ENCODE results near the gene GLO1. TPM values are rescaled to one million over a fixed set of nuclear protein-coding genes. Genes with fewer than 3 reads are reported as not detected.
A peak's percentile ranks its signal among the peaks of the same experiment; 100 is the strongest.

GLO1 gene
- polyA plus RNA-seq, 3 donors: 22.9 to 84.1 (median 39.5) TPM

DNA sequence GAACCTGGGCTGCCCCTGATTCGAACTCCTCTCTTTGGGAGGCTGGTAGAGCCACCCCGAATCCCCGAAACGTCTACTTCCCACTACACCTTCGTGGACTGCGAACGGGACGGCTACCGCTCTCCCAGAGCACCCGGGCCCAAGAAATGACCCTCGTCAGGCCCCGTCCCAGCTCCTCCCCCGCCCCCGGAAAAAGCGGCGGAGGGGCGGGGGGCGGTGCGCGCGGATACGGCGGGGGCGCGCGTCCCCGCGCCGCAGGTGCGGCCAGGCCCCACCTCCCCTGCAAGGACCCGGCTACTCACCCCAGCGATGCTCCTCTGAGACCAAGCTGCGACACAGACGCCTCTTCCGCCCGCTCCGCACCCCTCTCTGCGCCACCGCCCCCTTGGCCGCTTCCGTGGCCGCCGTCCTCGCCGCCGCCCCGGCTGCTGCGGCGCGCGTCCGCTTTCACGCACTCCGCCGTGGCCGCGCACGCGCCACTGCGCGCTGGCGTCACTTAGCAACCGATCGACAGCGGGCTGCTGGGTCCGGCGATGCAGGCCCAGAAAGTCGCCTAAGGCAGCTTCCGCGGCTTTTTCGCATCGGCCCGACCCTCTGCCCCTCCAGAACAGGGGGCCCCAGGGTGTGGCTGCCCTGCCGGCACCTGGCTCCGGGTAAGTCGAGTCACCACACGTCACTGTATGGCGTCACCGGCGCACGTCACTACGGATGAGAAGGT lies 63.3 kb downstream of the GLO1 start, which contains the start of gene BTBD9:
Gene BTBD9 (minus strand): TSS at position 432 of the 718 bp plus-strand sequence.
- H3K27ac ChIP-seq (ENCODE audit: low read depth, low read length): peak within 1 kb of the TSS; percentile 89
- 0 to 1% (median 0%) methylated on average over 76 to 82 of the region's 82 CpGs for WGBS, 3 donors

DNA sequence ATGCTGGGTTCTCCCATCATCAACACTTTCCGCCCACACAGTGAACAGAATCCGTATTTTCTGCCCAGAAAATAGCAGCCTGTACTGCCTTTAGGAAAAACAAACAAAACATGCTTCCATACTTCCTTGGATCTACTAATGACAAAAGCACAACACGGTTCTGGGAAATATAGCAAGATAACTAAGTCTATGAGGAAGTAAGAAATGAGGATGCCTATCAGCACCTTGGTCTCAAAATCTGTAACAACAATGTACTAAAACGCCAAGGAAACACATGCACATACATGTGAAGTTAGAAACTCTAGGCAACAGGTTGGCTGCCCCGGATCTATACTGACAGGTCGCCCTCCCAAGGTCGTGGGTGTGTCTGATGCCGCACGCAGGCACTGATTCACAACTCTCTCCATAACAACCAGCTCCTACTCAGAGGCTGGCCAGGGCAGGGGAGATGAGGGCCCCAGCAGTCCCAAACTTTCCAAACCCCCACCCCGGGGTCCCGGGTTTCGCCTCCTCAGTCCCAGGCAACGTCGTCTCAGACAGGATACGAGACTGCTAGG lies 63.9 kb downstream of the GLO1 start:
- H3K27ac ChIP-seq (ENCODE audit: low read depth, low read length): no peak overlapping the region
- 5 to 6% (median 6%) methylated on average over 15 of the region's 15 CpGs for WGBS, 3 donors

DNA sequence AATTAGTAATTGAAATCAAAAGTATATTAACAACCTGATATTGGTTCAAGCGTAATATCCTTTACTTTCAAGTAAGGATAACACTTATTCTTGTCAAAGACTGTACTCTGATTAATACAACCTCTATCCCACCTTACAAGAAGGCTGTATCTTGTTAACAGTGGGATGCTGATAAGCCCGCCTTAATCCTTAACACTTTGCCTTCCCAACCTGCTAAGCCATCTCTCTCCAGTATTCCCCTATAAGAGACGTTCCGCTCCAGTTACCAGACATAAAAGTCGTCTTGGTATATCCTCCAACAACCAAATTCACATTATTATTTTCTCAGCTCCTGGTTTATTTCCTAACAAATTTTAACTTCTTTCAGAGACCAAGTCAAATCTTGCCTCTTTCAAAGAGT lies 65.2 kb downstream of the GLO1 start:
- H3K27ac ChIP-seq (ENCODE audit: low read depth, low read length): no peak overlapping the region
- 93 to 94% (median 94%) methylated on average over 5 of the region's 5 CpGs for WGBS, 3 donors

DNA sequence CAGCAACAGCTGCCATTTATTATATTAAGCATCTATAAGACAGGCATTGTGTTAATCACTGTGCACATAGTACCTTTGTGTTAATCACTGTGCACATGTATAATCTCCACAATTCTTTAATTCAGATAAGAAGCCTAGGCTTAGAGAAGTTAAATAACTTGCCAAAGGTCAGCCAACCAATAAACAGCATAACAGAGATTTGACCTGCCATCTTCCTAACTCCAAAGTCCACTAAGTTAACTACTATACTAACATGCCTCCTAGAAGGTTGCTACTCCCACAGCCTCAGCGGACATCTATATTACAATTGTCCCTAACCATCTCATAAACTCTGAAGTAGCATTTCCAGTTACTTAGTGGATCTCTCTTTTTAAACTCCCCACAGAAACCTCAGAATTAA lies 66.9 kb downstream of the GLO1 start:
- WGBS, 3 donors: 38 to 100% (median 94%) methylated on average over 1 of the region's 1 CpG
- no peak overlapping the region for H3K27ac ChIP-seq (ENCODE audit: low read depth, low read length)

DNA sequence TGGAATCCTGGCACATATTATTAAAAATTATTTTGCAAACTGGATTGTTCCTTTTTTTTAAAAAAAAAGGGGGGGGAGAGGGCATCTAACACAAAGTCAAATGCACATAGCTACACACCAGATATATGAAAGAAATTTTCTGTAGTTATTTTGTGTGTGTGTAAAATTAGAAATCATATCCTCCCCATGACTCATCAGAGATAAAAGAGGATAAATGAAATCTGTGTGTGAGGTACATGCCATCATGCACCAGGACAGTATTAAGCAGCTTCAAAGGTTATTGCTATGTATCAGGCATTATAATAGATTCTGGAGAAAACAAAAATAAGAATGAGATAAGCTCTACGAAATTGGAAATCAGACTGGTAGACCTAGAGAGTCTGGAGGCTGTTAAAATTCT lies 68.4 kb downstream of the GLO1 start:
- no peak overlapping the region for H3K27ac ChIP-seq (ENCODE audit: low read depth, low read length)
- WGBS, 3 donors: 60 to 77% (median 69%) methylated on average over 1 of the region's 1 CpG

DNA sequence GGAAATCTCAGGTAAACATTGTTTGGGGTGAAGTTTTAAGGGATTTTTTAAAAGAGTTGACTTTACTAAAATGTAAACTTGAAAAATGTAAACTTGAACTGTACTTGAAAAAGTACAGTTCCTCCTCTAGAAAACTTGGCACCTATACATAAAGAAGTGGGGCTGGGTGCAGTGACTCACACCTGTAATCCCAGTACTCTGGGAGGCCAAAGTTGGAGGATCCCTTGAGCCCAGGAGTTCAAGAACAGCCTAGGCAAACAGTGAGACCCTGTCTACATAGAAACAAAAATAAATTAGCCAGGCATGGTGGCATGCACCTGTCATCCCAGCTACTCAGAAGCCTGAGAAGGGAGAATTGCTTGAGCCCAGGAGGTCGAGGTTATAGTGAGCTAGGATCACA lies 70.5 kb downstream of the GLO1 start:
- 78 to 87% (median 83%) methylated on average over 1 of the region's 1 CpG for WGBS, 3 donors
- no peak overlapping the region for H3K27ac ChIP-seq (ENCODE audit: low read depth, low read length)

DNA sequence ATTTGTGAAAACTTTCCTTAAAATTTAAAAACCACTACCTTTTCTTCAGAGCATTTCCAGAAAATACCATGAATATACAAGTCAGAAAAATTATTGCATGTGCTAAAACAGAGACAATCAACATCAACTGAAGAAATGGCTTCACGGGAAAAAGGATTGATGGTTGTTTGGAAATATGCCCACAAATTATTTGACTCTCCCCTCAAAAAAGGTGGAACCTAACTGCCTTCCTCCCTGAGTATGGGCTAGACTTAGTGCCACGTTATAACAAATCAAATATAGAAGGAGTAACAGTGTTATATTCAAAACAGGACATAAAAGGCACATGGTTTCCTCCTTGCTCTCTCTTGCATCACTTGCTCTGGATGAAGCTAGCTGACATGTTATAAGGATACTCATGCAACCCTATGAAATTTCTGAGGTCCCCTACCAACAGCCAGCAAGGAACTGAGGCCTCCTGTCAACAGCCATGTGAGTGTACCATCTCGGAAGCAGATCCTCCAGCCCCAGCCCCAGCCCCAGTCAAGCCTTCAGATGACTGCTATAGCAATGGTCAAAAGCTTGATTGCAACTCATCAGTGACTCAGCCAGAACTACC lies 71.7 kb downstream of the GLO1 start:
- WGBS, 3 donors: 85 to 91% (median 86%) methylated on average over 3 of the region's 3 CpGs
- H3K27ac ChIP-seq (ENCODE audit: low read depth, low read length): no peak overlapping the region

Other genes starting within 250 kb of the GLO1 start
- gene BTBD9, start 63.2 kb downstream of the GLO1 start, polyA plus RNA-seq: 1 to 10 TPM; 2.4 to 2.5 (median 2.4) TPM
- gene DNAH8, start 12.2 kb upstream of the GLO1 start, polyA plus RNA-seq: under 1 TPM in 1 of 3 donors, not detected in 2; under 0.01 TPM